C4-2B (cell line): ENCODE data around the gene PLCH2.

Source experiments
- CTCF ChIP-seq: fragments of 450-650 bp; conservative IDR thresholded peaks from 2 replicates; pipeline ENCODE4 v1.5.1; 2017; ENCODE audit warnings: mild to moderate bottlenecking
- ZFX ChIP-seq: fragments of 450-650 bp; IDR thresholded peaks from 2 replicates; pipeline ENCODE4 v1.6.1; 2017

- TF ChIP-seq CTCF = no peak
- no peak for TF ChIP-seq ZFX
Measured at GRCh38 chr1:2427051-2427450, 49.0 kb upstream of the PLCH2 start.
